ENCODE data around the gene DUSP2. TPM values are rescaled to one million over a fixed set of nuclear protein-coding genes. Genes with fewer than 3 reads are reported as not detected.
"Not testable (repeated sequence)": the region's sequence is repeated elsewhere in the genome, so short reads cannot be mapped to it uniquely, and the experiment has no call there.

The DUSP2 gene
- total and polyA plus RNA-seq, 5 experiments from 2014 or later = 24.3 to 459 (median 36.5) TPM

DNA sequence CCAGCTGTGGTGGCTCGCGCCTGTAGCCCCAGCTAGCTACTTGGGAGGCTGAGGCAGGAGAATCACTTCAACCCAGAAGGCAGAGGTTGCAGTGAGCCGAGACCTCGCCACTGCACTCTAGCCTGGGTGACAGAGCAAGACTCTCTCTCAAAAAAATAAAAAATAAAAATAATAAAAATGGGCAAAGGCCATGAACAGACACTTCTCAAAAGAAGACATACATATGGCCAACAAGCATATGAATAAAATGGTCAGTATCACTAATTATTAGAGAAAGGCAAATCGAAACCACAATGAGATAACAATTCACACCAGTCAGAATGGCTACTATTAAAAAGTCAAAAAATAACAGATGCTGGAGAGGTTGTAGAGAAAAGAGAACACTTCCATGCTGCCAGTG, 15.1 kb upstream of the DUSP2 start:
- H3K4me1 Mint-ChIP-seq = peaks cover 45 to 91% (median 89%) of the 10 kb centered on the region in 4 donors
- not testable (repeated sequence) for ATAC-seq, H3K9me3 Mint-ChIP-seq, H3K36me3 Mint-ChIP-seq, H3K27me3 Mint-ChIP-seq, H3K4me3 Mint-ChIP-seq, DNase-seq
- POLR2A ChIA-PET = interaction anchor here (15.0 kb wide), 1 partner anchor 15 kb away, joined by 373 read pairs; the partner anchor contains the start of genes ASTL and DUSP2
- H3K27ac Mint-ChIP-seq = peak overlapping the region in 6 of 10 donors; percentile 12 to 100 (median 95)

- peaks cover 0 to 5% (median 0%) of the 10 kb centered on the region in 9 donors for H3K9me3 Mint-ChIP-seq
- H3K36me3 Mint-ChIP-seq = no peaks in the 10 kb centered on the region
- ATAC-seq (peak; percentile 33 to 53), DNase-seq (peak in 6 of 10 donors; percentile 33 to 52 (median 42))
- peak overlapping the region; percentile 72 to 95 (median 88) for H3K27ac Mint-ChIP-seq
- H3K4me3 Mint-ChIP-seq = peak overlapping the region; percentile 34 to 86 (median 70)
- POLR2A ChIA-PET = interaction anchor here (1.3 to 15.0 kb wide), 2 partner anchors 14 to 15 kb away, joined by 7 to 373 read pairs; partner anchors contain the start of genes ASTL and DUSP2
- H3K4me1 Mint-ChIP-seq = peaks cover 45 to 86% (median 82%) of the 10 kb centered on the region in 4 donors
- H3K27me3 Mint-ChIP-seq = no peaks in the 10 kb centered on the region
These were observed 14.0 kb upstream of the DUSP2 start for GRCh38 chr2:96159084-96159830.

- POLR2A ChIA-PET = interaction anchor here (1.3 to 15.0 kb wide), 2 partner anchors 13 to 16 kb away, joined by 7 to 373 read pairs; partner anchors contain the start of genes ASTL and DUSP2
These were observed 13.3 kb upstream of the DUSP2 start for GRCh38 chr2:96158554-96158940.

GRCh38 chr2:96157649-96158553, 12.7 kb upstream of the DUSP2 start:
- Mint-ChIP-seq H3K27me3 (no peaks in the 10 kb centered on the region), H3K9me3 (peaks cover 0 to 5% (median 0%) of the 10 kb centered on the region in 9 donors), H3K36me3 (no peaks in the 10 kb centered on the region), H3K4me3 (peak overlapping the region; percentile 56 to 84 (median 72)), H3K27ac (peak overlapping the region; percentile 87 to 96 (median 90)), H3K4me1 (peaks cover 46 to 84% (median 79%) of the 10 kb centered on the region in 4 donors)
- peak; percentile 55 to 85 (median 64) for DNase-seq
- POLR2A ChIA-PET = interaction anchor here (0.8 to 15.0 kb wide), 3 partner anchors 13 to 380 kb away, joined by 3 to 373 read pairs (median 3); partner anchors contain the start of genes ASTL and DUSP2
- peak; percentile 74 to 83 for ATAC-seq

More at GRCh38 chr2:96158554-96158940, 13.3 kb upstream of the DUSP2 start:
- Mint-ChIP-seq H3K4me1 (peaks cover 42 to 84% (median 79%) of the 10 kb centered on the region in 4 donors), H3K27me3 (no peaks in the 10 kb centered on the region), H3K4me3 (peak overlapping the region in 6 of 10 donors; percentile 34 to 86 (median 76)), H3K36me3 (no peaks in the 10 kb centered on the region), H3K27ac (peak overlapping the region in 9 of 10 donors; percentile 87 to 96 (median 92)), H3K9me3 (peaks cover 0 to 5% (median 0%) of the 10 kb centered on the region in 9 donors)
- ATAC-seq (no peak), DNase-seq (no peak)

GRCh38 chr2:96156926-96157648, 11.8 kb upstream of the DUSP2 start:
- Mint-ChIP-seq H3K4me3 (peak overlapping the region; percentile 39 to 84 (median 69)), H3K27me3 (no peaks in the 10 kb centered on the region), H3K36me3 (no peaks in the 10 kb centered on the region), H3K4me1 (peaks cover 48 to 84% (median 79%) of the 10 kb centered on the region in 4 donors), H3K27ac (peak overlapping the region; percentile 84 to 96 (median 91)), H3K9me3 (peaks cover 0 to 5% (median 0%) of the 10 kb centered on the region in 9 donors)
- DNase-seq = no peak
- no peak for ATAC-seq
- POLR2A ChIA-PET = interaction anchor here (0.9 to 15.0 kb wide), 2 partner anchors 12 to 381 kb away, joined by 3 to 373 read pairs; partner anchors contain the start of genes ASTL and DUSP2

GRCh38 chr2:96156011-96156820, 11.0 kb upstream of the DUSP2 start:
- DNase-seq = peak in 7 of 10 donors; percentile 35 to 57 (median 49)
- peak overlapping the region; percentile 81 to 93 (median 88) for H3K27ac Mint-ChIP-seq
- ATAC-seq = peak; percentile 45 to 56
- POLR2A ChIA-PET = interaction anchor here (0.7 to 15.0 kb wide), 3 partner anchors 8 to 104 kb away, joined by 3 to 373 read pairs (median 4); partner anchors contain the start of genes ASTL and DUSP2
- peaks cover 0 to 5% (median 0%) of the 10 kb centered on the region in 9 donors for H3K9me3 Mint-ChIP-seq
- no peaks in the 10 kb centered on the region for H3K36me3 Mint-ChIP-seq
- peaks cover 50 to 88% (median 80%) of the 10 kb centered on the region in 4 donors for H3K4me1 Mint-ChIP-seq
- H3K4me3 Mint-ChIP-seq = peak overlapping the region in 8 of 10 donors; percentile 36 to 79 (median 68)
- no peaks in the 10 kb centered on the region for H3K27me3 Mint-ChIP-seq

DNA sequence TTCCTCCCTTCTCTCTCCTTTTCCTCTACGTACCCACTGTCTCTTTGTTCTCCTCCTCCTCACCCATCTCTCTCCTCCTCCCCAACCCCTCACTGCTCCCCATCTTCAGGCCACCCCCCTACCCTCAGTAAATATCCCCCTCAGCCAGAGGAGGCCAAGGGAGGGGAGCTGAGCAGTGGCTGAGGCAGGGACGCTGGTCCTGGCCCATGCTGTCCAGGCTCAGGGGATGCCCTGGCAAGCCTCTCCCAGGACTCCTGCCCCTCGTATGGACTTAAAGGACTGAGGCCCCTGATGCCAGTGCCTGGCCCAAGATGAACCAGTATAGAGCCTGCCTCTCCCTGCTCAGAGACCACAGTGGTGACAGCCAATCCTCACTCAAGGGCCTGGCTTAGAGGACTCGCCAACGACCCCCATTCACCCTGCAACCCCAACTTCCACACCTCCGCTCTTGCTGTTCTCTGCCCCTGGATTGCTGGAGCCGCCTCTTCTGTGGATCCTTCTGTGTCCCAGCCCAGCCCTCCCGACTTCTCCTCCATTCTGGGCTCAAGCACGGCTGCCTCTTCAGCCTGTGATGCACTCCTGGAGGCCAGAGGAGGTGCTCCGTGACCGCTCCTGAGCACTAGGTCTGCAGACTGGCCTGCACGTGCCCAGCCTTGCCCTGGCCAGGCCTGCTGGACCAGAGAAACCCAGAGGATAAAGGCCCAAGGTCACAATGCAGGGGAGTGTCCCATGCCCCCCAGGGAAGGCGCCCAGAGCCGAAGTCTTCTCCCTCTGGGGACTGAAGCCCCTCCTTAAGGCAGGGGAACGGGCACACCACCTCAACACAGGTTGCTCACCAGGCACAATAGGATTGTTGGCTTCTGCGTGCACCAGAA, 9.5 kb upstream of the DUSP2 start:
- DNase-seq = no peak
- no peak for ATAC-seq
- Mint-ChIP-seq H3K27me3 (no peaks in the 10 kb centered on the region), H3K27ac (peak overlapping the region; percentile 43 to 90 (median 66)), H3K36me3 (no peaks in the 10 kb centered on the region), H3K4me3 (no peak overlapping the region), H3K4me1 (peaks cover 54 to 92% (median 82%) of the 10 kb centered on the region in 4 donors), H3K9me3 (no peaks in the 10 kb centered on the region)
- POLR2A ChIA-PET = interaction anchor here (1.7 to 18.2 kb wide), 3 partner anchors 5 to 50 kb away, joined by 3 to 373 read pairs (median 373); partner anchors contain the start of genes ASTL and DUSP2

- Mint-ChIP-seq H3K36me3 (no peaks in the 10 kb centered on the region), H3K27me3 (no peaks in the 10 kb centered on the region), H3K4me3 (peak overlapping the region in 1 of 10 donors; percentile 4), H3K4me1 (peaks cover 49 to 90% (median 80%) of the 10 kb centered on the region in 4 donors), H3K27ac (peak overlapping the region in 7 of 10 donors; percentile 15 to 100 (median 69)), H3K9me3 (no peaks in the 10 kb centered on the region)
- POLR2A ChIA-PET = interaction anchor here (1.7 to 18.2 kb wide), 3 partner anchors 6 to 50 kb away, joined by 3 to 373 read pairs (median 373); partner anchors contain the start of genes ASTL and DUSP2
- no peak for DNase-seq
- no peak for ATAC-seq
These were observed 8.8 kb upstream of the DUSP2 start for GRCh38 chr2:96153991-96154431.

- no peak overlapping the region for H3K4me3 Mint-ChIP-seq
- POLR2A ChIA-PET = interaction anchor here (1.7 to 18.2 kb wide), 3 partner anchors 6 to 51 kb away, joined by 3 to 373 read pairs (median 373); partner anchors contain the start of genes ASTL and DUSP2
These were observed 8.1 kb upstream of the DUSP2 start for GRCh38 chr2:96153291-96153713.

More at GRCh38 chr2:96153291-96153713, 8.1 kb upstream of the DUSP2 start:
- peaks cover 53 to 89% (median 80%) of the 10 kb centered on the region in 4 donors for H3K4me1 Mint-ChIP-seq
- DNase-seq (no peak), ATAC-seq (no peak)
- H3K27me3 Mint-ChIP-seq = no peaks in the 10 kb centered on the region
- H3K27ac Mint-ChIP-seq = peak overlapping the region; percentile 9 to 100 (median 75)
- no peaks in the 10 kb centered on the region for H3K36me3 Mint-ChIP-seq
- H3K9me3 Mint-ChIP-seq = no peaks in the 10 kb centered on the region

Measured in naive thymus-derived CD8-positive, alpha-beta T cell (primary cell).